Adrenal gland (tissue), 12 donors: ENCODE data around the gene KSR2. TPM values are rescaled to one million over a fixed set of nuclear protein-coding genes. Genes with fewer than 3 reads are reported as not detected.
"Not testable (repeated sequence)": the region's sequence is repeated elsewhere in the genome, so short reads cannot be mapped to it uniquely, and the experiment has no call there.

Source experiments
- DNase-seq, 7 donors: peaks; one replicate each; pipeline ENCODE4 v3.0.0-alpha.2; 2019 to 2020
- H3K27ac ChIP-seq, 5 donors: fragments of 200-600 bp; sonication (generic) in 4 of 5; 1 replicate in 3 of 5; 2 replicates in 2 of 5; pipeline versions ENCODE4 v1.5.1 to v1.8.0; 2016 to 2020; ENCODE audit warnings: mild to moderate bottlenecking in 1 of 5
- H3K27me3 ChIP-seq: fragments of 200-600 bp; 2 replicates; pipeline ENCODE4 v1.8.0; 2021
- H3K36me3 ChIP-seq, 2 donors: fragments of 200-600 bp; replicated peaks in 1 of 2; 1 replicate in 1 of 2; 2 replicates in 1 of 2; pipeline versions ENCODE4 v1.5.1 to v1.8.0; 2018 to 2022
- H3K4me1 ChIP-seq, 2 donors: fragments of 200-600 bp; replicated peaks in 1 of 2; 1 replicate in 1 of 2; 2 replicates in 1 of 2; pipeline versions ENCODE4 v1.5.1 to v1.8.0; 2018 to 2021
- H3K4me3 ChIP-seq, 4 donors: fragments of 200-600 bp; sonication (generic) in 3 of 4; one replicate each; pipeline ENCODE4 v1.5.1; 2016 to 2018
- H3K9me3 ChIP-seq, 3 donors: fragments of 200-600 bp; sonication (generic) in 1 of 3; replicated peaks in 1 of 3; 1 replicate in 2 of 3; 2 replicates in 1 of 3; pipeline versions ENCODE4 v1.5.1 to v1.8.0; 2016 to 2021
- POLR2A ChIP-seq, 2 donors: fragments of 450-650 bp; IDR thresholded peaks; one replicate each; pipeline ENCODE4 v1.6.1; 2017; ENCODE audit warnings: antibody characterized with exemption in 2 of 2, mild to moderate bottlenecking in 2 of 2, moderate library complexity in 1 of 2
- WGBS, 4 donors: extraction: QIAGEN DNeasy Blood & Tissue Kit in 2 of 4; methylation state at CpG; one replicate each; pipeline versions ENCODE4 v1.1.5 to v1.1.7; 2013 to 2017; 5-methylcytosine and 5-hydroxymethylcytosine counted together
- intact Hi-C, 2 donors: fragments of 100-400 bp; cut with DNase I; formaldehyde crosslinking; loops; one replicate each; pipeline versions ENCODE4 v1.14.1 to v1.15.0; 2022 to 2023
- polyA plus RNA-seq, 3 donors: library from polyadenylated mRNA; stranded (reverse); fragments of 200-250 nt in 2 of 3; fragments of 350-450 nt in 1 of 3; fragmentation: Illumina TruSeq in 1 of 3; extraction: RNeasy Lipid Tissue Mini Kit (QIAGEN cat#74804) in 1 of 3; gene quantifications; one replicate each; pipeline ENCODE4 v1.2.3, GENCODE V29; 2013 to 2014
- total RNA-seq, 9 donors: library from RNA; depleted of rRNA in 4 of 9; stranded (reverse); fragments of >200 nt in 4 of 9; fragments of 120-200 nt in 1 of 9; fragmentation: NEBNext Ultra II Directional in 1 of 9; extraction: Animal tissue kit (Norgen Biotek cat#: 25700) in 1 of 9; gene quantifications; one replicate each; pipeline versions ENCODE4 v1.1.0 to v1.2.4, GENCODE V29; 2013 to 2023
- TF ChIP-seq, protein P1 (sequence below), 6 experiments: fragments of 450-650 bp in 4 of 6; fragments of 200-600 bp in 2 of 6; sonication (generic) in 1 of 6; IDR thresholded peaks; 1 replicate in 5 of 6; 2 replicates in 1 of 6; pipeline versions ENCODE4 v1.5.1 to v1.8.0; 2016 to 2021; ENCODE audit warnings: antibody characterized with exemption in 6 of 6, mild to moderate bottlenecking in 2 of 6, moderate library complexity in 1 of 6
- donor health status: healthy with polysubstance abuse.
- donor health status: Bipolar disorder and iron deficiency.
- donor health status: DM: yes; HTN: yes; CAD: no.
- donor health status: DM: no; HTN: no; CAD: no.
- donor health status: DM: no; HTN: no; CAD: no.
- donor health status: DM: yes; HTN: yes; CAD: no.

KSR2 gene
- total and polyA plus RNA-seq, 12 donors = 0.03 to 2.7 (median 0.84) TPM; not detected in 3

DNA sequence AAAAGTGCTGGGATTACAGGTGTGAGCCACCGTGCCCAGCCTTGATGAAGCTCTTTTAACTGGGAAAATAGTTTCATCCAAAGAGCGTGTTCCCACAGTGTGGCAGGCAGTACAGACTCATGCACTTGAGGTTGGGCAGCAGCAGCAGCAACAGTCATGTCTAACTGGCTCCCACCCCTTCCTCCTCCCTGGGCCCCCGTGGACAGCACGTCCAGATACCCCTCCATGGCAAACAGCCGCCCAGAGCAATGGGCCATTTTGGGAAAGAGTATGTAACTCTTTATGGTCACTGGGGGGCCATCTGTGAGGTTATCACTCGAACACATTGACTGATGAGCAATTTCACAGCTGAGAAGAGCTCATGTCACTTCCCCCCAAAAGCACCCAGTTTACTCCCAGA, 328.3 kb downstream of the KSR2 start:
- H3K27ac ChIP-seq = no peak overlapping the region
- no peaks in the 10 kb centered on the region for H3K9me3 ChIP-seq
- no peak for DNase-seq
- H3K4me3 ChIP-seq = no peak overlapping the region
- no peaks in the 10 kb centered on the region for H3K27me3 ChIP-seq
- 70 to 84% (median 78%) methylated on average over 5 to 6 of the region's 6 CpGs for WGBS, 4 donors
- no peaks in the 10 kb centered on the region for H3K36me3 ChIP-seq
- no peak for TF ChIP-seq POLR2A (IDR thresholded peaks at IDR 0.05)
- TF ChIP-seq, protein P1, sequence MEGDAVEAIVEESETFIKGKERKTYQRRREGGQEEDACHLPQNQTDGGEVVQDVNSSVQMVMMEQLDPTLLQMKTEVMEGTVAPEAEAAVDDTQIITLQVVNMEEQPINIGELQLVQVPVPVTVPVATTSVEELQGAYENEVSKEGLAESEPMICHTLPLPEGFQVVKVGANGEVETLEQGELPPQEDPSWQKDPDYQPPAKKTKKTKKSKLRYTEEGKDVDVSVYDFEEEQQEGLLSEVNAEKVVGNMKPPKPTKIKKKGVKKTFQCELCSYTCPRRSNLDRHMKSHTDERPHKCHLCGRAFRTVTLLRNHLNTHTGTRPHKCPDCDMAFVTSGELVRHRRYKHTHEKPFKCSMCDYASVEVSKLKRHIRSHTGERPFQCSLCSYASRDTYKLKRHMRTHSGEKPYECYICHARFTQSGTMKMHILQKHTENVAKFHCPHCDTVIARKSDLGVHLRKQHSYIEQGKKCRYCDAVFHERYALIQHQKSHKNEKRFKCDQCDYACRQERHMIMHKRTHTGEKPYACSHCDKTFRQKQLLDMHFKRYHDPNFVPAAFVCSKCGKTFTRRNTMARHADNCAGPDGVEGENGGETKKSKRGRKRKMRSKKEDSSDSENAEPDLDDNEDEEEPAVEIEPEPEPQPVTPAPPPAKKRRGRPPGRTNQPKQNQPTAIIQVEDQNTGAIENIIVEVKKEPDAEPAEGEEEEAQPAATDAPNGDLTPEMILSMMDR (IDR thresholded peaks at IDR 0.05) = no peak
- intact Hi-C loops = no loop called here
- H3K4me1 ChIP-seq = no peaks in the 10 kb centered on the region

DNA sequence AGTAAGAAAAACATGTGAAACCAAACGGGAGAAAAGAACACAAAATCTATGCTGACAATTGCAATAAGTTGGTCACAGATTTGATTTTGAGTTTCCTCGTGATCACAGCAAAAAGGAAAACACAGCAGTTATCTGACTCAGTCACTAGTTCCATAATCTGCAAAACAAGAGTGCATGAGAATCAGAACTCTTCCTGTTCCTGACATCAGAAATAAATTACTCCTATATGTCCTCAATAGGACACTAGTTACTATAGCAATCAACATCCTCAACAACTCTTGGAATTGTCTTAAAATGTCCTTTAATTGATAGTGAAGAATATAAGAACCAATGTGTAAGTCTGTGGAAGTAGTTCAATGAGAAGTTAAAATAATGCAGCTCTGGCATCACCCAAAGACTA, 339.3 kb downstream of the KSR2 start:
- WGBS, 4 donors = 25 to 53% (median 53%) methylated on average over 2 of the region's 2 CpGs
- no peak for DNase-seq
- Histone ChIP-seq H3K9me3 (no peaks in the 10 kb centered on the region), H3K4me1 (no peaks in the 10 kb centered on the region), H3K27ac (no peak overlapping the region), H3K36me3 (no peaks in the 10 kb centered on the region), H3K4me3 (no peak overlapping the region), H3K27me3 (no peaks in the 10 kb centered on the region)
- TF ChIP-seq, protein P1 (IDR thresholded peaks at IDR 0.05) = no peak
- TF ChIP-seq POLR2A (IDR thresholded peaks at IDR 0.05) = no peak
- intact Hi-C loops = no loop called here

DNA sequence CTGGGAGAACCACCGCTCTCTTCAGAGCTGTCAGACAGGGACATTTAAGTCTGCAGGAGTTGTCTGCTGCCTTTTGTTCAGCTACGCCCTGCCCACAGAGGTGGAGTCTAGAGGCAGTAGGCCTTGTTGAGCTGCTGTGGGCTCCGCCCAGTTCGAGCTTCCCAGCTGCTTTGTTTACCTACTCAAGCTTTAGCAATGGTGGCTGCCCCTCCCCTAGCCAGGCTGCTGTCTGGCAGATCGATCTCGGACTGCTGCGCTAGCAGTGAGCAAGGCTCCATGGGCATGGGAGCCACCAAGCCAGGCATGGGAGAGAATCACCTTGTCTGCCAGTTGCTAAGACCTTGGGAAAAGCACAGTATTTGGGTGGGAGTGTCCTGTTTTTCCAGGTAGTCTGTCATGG, 340.1 kb downstream of the KSR2 start:
- DNase-seq, intact Hi-C loops, H3K27me3 ChIP-seq, H3K36me3 ChIP-seq, H3K4me1 ChIP-seq, H3K4me3 ChIP-seq, H3K9me3 ChIP-seq, H3K27ac ChIP-seq: not testable (repeated sequence)
- WGBS, 4 donors = 59 to 76% (median 68%) methylated on average over 7 of the region's 7 CpGs; no CpG with 5 or more reads in 1 of the 4 donors

DNA sequence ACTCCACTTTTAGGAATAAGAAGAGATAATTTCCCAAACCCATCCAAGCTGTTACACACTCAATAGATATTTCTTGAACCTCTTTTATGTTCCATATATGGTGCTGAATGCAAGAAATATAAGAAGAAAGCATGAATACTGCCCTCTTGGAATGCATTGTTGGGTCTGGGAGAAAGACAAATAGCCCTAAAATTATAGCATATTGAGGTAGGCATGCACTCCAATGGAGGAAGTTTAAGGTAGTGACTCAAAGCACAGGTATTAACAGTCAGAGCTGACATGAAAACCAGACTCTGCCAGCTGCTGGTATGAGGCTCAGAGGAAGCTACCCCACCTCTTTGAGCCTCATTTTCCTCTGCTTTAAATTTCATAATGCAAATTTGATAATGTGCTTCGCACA, 346.0 kb downstream of the KSR2 start:
- no peak overlapping the region for H3K27ac ChIP-seq
- no peaks in the 10 kb centered on the region for H3K4me1 ChIP-seq
- no peaks in the 10 kb centered on the region for H3K36me3 ChIP-seq
- DNase-seq = no peak
- H3K27me3 ChIP-seq = no peaks in the 10 kb centered on the region
- intact Hi-C loops = no loop called here
- no peaks in the 10 kb centered on the region for H3K9me3 ChIP-seq
- no peak for TF ChIP-seq POLR2A (IDR thresholded peaks at IDR 0.05)
- TF ChIP-seq, protein P1 (IDR thresholded peaks at IDR 0.05) = no peak
- H3K4me3 ChIP-seq = no peak overlapping the region
- WGBS, 4 donors = 83 to 97% (median 89%) methylated on average over 1 of the region's 1 CpG

DNA sequence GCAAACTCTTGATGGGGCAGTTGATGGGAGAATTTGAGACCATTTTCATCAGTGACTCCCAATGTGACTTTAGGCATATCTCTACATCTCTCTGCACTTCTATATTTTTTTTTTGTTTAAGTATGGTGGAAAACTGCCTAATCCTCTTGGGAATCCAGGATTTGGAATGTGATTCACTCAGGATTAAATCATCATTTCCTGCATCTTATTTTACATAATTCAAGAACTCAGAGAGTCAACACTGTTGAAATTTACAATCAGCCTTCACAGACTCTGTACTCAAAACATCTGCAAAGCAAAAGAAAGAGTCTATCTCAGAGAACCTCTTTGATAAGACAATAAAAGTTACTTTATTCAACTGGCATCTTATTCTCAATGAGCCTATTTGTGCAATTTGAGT, 346.7 kb downstream of the KSR2 start:
- H3K4me3 ChIP-seq = no peak overlapping the region
- no peaks in the 10 kb centered on the region for H3K4me1 ChIP-seq
- H3K36me3 ChIP-seq = no peaks in the 10 kb centered on the region
- no peaks in the 10 kb centered on the region for H3K27me3 ChIP-seq
- H3K27ac ChIP-seq = no peak overlapping the region
- no peak for TF ChIP-seq POLR2A (IDR thresholded peaks at IDR 0.05)
- TF ChIP-seq, protein P1 (IDR thresholded peaks at IDR 0.05) = no peak
- no peak for DNase-seq
- H3K9me3 ChIP-seq = no peaks in the 10 kb centered on the region
- intact Hi-C loops = no loop called here
